Stomach (tissue), 9 donors: ENCODE measurements around the gene DUSP28. TPM values are rescaled to one million over a fixed set of nuclear protein-coding genes. Genes with fewer than 3 reads are reported as not detected.

Experiments used
- DNase-seq, 2 donors: peaks; one replicate each; pipeline versions ENCODE4 v3.0.0 to v3.0.0-alpha.2; 2013 to 2019
- H3K27ac ChIP-seq, 5 donors: fragments of 200-600 bp in 4 of 5; sonication (generic) in 4 of 5; one replicate each; pipeline ENCODE4 v1.5.1; 2013 to 2019; ENCODE audit warnings: mild to moderate bottlenecking in 1 of 5, moderate library complexity in 1 of 5
- H3K27me3 ChIP-seq, 3 donors: fragments of 200-600 bp; sonication (generic); one replicate each; pipeline ENCODE4 v1.5.1; 2017 to 2019; ENCODE audit warnings: mixed run types in 1 of 3
- H3K36me3 ChIP-seq, 4 donors: fragments of 200-600 bp; sonication (generic); 1 replicate in 3 of 4; 2 replicates in 1 of 4; pipeline ENCODE4 v1.5.1; 2016 to 2019
- H3K4me1 ChIP-seq, 4 donors: fragments of 200-600 bp; sonication (generic); one replicate each; pipeline ENCODE4 v1.5.1; 2016 to 2019
- H3K4me3 ChIP-seq, 4 donors: fragments of 200-600 bp; sonication (generic) in 3 of 4; one replicate each; pipeline ENCODE4 v1.5.1; 2016 to 2019; ENCODE audit warnings: mild to moderate bottlenecking in 1 of 4
- H3K9me3 ChIP-seq, 4 donors: fragments of 200-600 bp; sonication (generic); one replicate each; pipeline ENCODE4 v1.5.1; 2016 to 2019
- CTCF ChIP-seq, 7 experiments: fragments of 450-650 bp in 4 of 7; fragments of 200-600 bp in 3 of 7; sonication (generic) in 3 of 7; IDR thresholded peaks; one replicate each; pipeline ENCODE4 v1.5.1; 2016 to 2019; ENCODE audit warnings: antibody characterized with exemption in 7 of 7, control low read depth in 2 of 7, mild to moderate bottlenecking in 1 of 7
- EP300 ChIP-seq: sonication (generic); formaldehyde crosslinking; IDR thresholded peaks from one replicate; pipeline ENCODE4 v1.6.1; 2017; ENCODE audit warnings: antibody characterized with exemption
- POLR2A ChIP-seq, 4 donors: fragments of 450-650 bp; IDR thresholded peaks; one replicate each; pipeline ENCODE4 v1.6.1; 2016; ENCODE audit warnings: antibody characterized with exemption in 4 of 4, control low read depth in 2 of 4, mild to moderate bottlenecking in 1 of 4, moderate library complexity in 1 of 4
- POLR2AphosphoS5 ChIP-seq, 3 donors: sonication (generic); formaldehyde crosslinking; IDR thresholded peaks; one replicate each; pipeline ENCODE4 v1.6.1; 2016; ENCODE audit warnings: antibody characterized with exemption in 3 of 3
- WGBS, 5 donors: extraction: QIAGEN DNeasy Blood & Tissue Kit in 3 of 5; methylation state at CpG; one replicate each; pipeline versions ENCODE4 v1.1.5 to v1.1.7; 2013 to 2018; 5-methylcytosine and 5-hydroxymethylcytosine counted together
- intact Hi-C: fragments of 100-400 bp; cut with DNase I; formaldehyde crosslinking; loops from one replicate; pipeline ENCODE4 v1.15.1; 2023; ENCODE audit warnings: low total_unique reads
- polyA plus RNA-seq, 3 donors: library from polyadenylated mRNA; stranded (reverse); fragments of 200-250 nt; gene quantifications; one replicate each; pipeline ENCODE4 v1.2.3, GENCODE V29; 2013
- total RNA-seq, 5 donors: library from RNA; depleted of rRNA; stranded (reverse); fragments of >200 nt; gene quantifications; one replicate each; pipeline versions ENCODE4 v1.1.0 to v1.2.3, GENCODE V29; 2014 to 2016
- donor health status: healthy with polysubstance abuse.
- donor health status: Bipolar disorder and iron deficiency.
- donor health status: healthy.

DUSP28 gene
- total and polyA plus RNA-seq, 8 donors = 1.3 to 71.5 (median 4.0) TPM

- no peak for DNase-seq
- H3K27me3 ChIP-seq = no peaks in the 10 kb centered on the region
- H3K4me3 ChIP-seq = no peak overlapping the region
- 85 to 94% (median 88%) methylated on average over 14 to 20 of the region's 20 CpGs for WGBS, 5 donors
- intact Hi-C loops = no loop called here
- no peak for TF ChIP-seq CTCF (IDR thresholded peaks at IDR 0.05)
- no peak for TF ChIP-seq POLR2AphosphoS5 (IDR thresholded peaks at IDR 0.05)
- no peak for TF ChIP-seq POLR2A (IDR thresholded peaks at IDR 0.05)
- TF ChIP-seq EP300 = no peak
- H3K27ac ChIP-seq = no peak overlapping the region
- peaks cover 16 to 88% (median 84%) of the 10 kb centered on the region in 4 donors for H3K36me3 ChIP-seq
- H3K4me1 ChIP-seq = peaks cover 22 to 63% (median 49%) of the 10 kb centered on the region in 4 donors
- no peaks in the 10 kb centered on the region for H3K9me3 ChIP-seq
Measured at GRCh38 chr2:240593026-240593702, 33.0 kb downstream of the DUSP28 start.

GRCh38 chr2:240593703-240594451 lies 33.7 kb downstream of the DUSP28 start:
- H3K4me1 ChIP-seq = peaks cover 18 to 56% (median 42%) of the 10 kb centered on the region in 4 donors
- no peaks in the 10 kb centered on the region for H3K9me3 ChIP-seq
- no peak for DNase-seq
- peaks cover 21 to 96% (median 91%) of the 10 kb centered on the region in 4 donors for H3K36me3 ChIP-seq
- no peak overlapping the region for H3K27ac ChIP-seq
- TF ChIP-seq EP300 (no peak), CTCF (IDR thresholded peaks at IDR 0.05) (no peak), POLR2AphosphoS5 (IDR thresholded peaks at IDR 0.05) (no peak), POLR2A (IDR thresholded peaks at IDR 0.05) (no peak)
- no peak overlapping the region for H3K4me3 ChIP-seq
- H3K27me3 ChIP-seq = no peaks in the 10 kb centered on the region
- 91 to 97% (median 93%) methylated on average over 6 to 19 of the region's 19 CpGs for WGBS, 5 donors
- intact Hi-C loops = no loop called here

GRCh38 chr2:240594511-240595380 lies 34.6 kb downstream of the DUSP28 start:
- Histone ChIP-seq H3K36me3 (peaks cover 21 to 97% (median 94%) of the 10 kb centered on the region in 4 donors), H3K27ac (no peak overlapping the region), H3K4me3 (no peak overlapping the region), H3K4me1 (peaks cover 10 to 48% (median 35%) of the 10 kb centered on the region in 4 donors), H3K9me3 (no peaks in the 10 kb centered on the region), H3K27me3 (no peaks in the 10 kb centered on the region)
- TF ChIP-seq CTCF (IDR thresholded peaks at IDR 0.05) = no peak
- no peak for TF ChIP-seq POLR2AphosphoS5 (IDR thresholded peaks at IDR 0.05)
- no peak for TF ChIP-seq POLR2A (IDR thresholded peaks at IDR 0.05)
- TF ChIP-seq EP300 = no peak
- intact Hi-C loops = no loop called here
- DNase-seq = no peak
- WGBS, 5 donors = 86 to 92% (median 90%) methylated on average over 25 to 34 of the region's 34 CpGs
